Neural progenitor cell (in vitro differentiated cells): ENCODE results near the gene AHRR. TPM values are rescaled to one million over a fixed set of nuclear protein-coding genes. Genes with fewer than 3 reads are reported as not detected.
"Not testable (repeated sequence)": the region's sequence is repeated elsewhere in the genome, so short reads cannot be mapped to it uniquely, and the experiment has no call there.

Experiments used
- DNase-seq: peaks from one replicate; pipeline ENCODE4 v3.0.0-alpha.2; 2016; ENCODE audit warnings: low spot score
- H2AFZ ChIP-seq: fragments of 200-600 bp; sonication (generic); replicated peaks from 2 replicates; pipeline ENCODE4 v1.6.1; 2016; ENCODE audit warnings: antibody characterized with exemption
- H3F3A ChIP-seq: fragments of 200-600 bp; sonication (generic); 2 replicates; pipeline ENCODE4 v1.6.1; 2016; ENCODE audit warnings: antibody characterized with exemption, low read depth
- H3K27ac ChIP-seq: fragments of 200-600 bp; sonication (generic); 2 replicates; pipeline ENCODE4 v1.5.1; 2016; ENCODE audit warnings: mild to moderate bottlenecking
- H3K27me3 ChIP-seq: fragments of 200-600 bp; sonication (generic); 2 replicates; pipeline ENCODE4 v1.6.1; 2016; ENCODE audit warnings: mild to moderate bottlenecking, moderate library complexity
- H3K36me3 ChIP-seq: fragments of 200-600 bp; sonication (generic); 2 replicates; pipeline ENCODE4 v1.5.1; 2016
- H3K4me1 ChIP-seq: fragments of 200-600 bp; sonication (generic); 2 replicates; pipeline ENCODE4 v1.6.1; 2016; ENCODE audit warnings: mixed run types
- H3K4me2 ChIP-seq: fragments of 200-600 bp; sonication (generic); 2 replicates; pipeline ENCODE4 v1.6.1; 2016
- H3K4me3 ChIP-seq: fragments of 200-600 bp; sonication (generic); 2 replicates; pipeline ENCODE4 v1.5.1; 2016
- H3K79me2 ChIP-seq: fragments of 200-600 bp; sonication (generic); 2 replicates; pipeline ENCODE4 v1.6.1; 2016; ENCODE audit warnings: low read depth
- H3K9ac ChIP-seq: fragments of 200-600 bp; sonication (generic); 2 replicates; pipeline ENCODE4 v1.6.1; 2016
- H3K9me3 ChIP-seq: fragments of 200-600 bp; sonication (generic); 2 replicates; pipeline ENCODE4 v1.5.1; 2016; ENCODE audit warnings: low read depth
- H4K20me1 ChIP-seq: fragments of 200-600 bp; sonication (generic); 2 replicates; pipeline ENCODE4 v1.6.1; 2016; ENCODE audit warnings: low read depth
- H3K27ac Mint-ChIP-seq: 3 replicates; pipeline ENCODE4 v1.8.0; 2021; ENCODE audit warnings: mixed read lengths
- H3K27me3 Mint-ChIP-seq: 2 replicates; pipeline ENCODE4 v1.8.0; 2022; ENCODE audit warnings: low read depth, mild to moderate bottlenecking, inconsistent platforms, moderate library complexity, mixed read lengths; ENCODE audit not compliant: insufficient read depth
- H3K36me3 Mint-ChIP-seq: 3 replicates; pipeline ENCODE4 v1.8.0; 2021; ENCODE audit warnings: mixed read lengths
- H3K4me1 Mint-ChIP-seq: 3 replicates; pipeline ENCODE4 v1.8.0; 2021; ENCODE audit warnings: mixed read lengths
- H3K4me3 Mint-ChIP-seq: 3 replicates; pipeline ENCODE4 v1.8.0; 2021; ENCODE audit warnings: mild to moderate bottlenecking, moderate library complexity, mixed read lengths
- H3K9me3 Mint-ChIP-seq: 3 replicates; pipeline ENCODE4 v1.8.0; 2020; ENCODE audit warnings: mixed read lengths
- CTCF ChIP-seq: fragments of 200-600 bp; sonication (generic); IDR thresholded peaks from 2 replicates; pipeline ENCODE4 v1.5.1; 2017; ENCODE audit warnings: antibody characterized with exemption, mild to moderate bottlenecking
- EZH2 ChIP-seq: fragments of 200-600 bp; sonication (generic); IDR thresholded peaks from 2 replicates; pipeline ENCODE4 v1.6.1; 2017; ENCODE audit warnings: antibody characterized with exemption, mild to moderate bottlenecking, moderate library complexity
- EZH2phosphoT487 ChIP-seq: fragments of 200-600 bp; sonication (generic); IDR thresholded peaks from 2 replicates; pipeline ENCODE4 v1.6.1; 2017; ENCODE audit warnings: antibody characterized with exemption
- total RNA-seq: library from RNA; depleted of rRNA; stranded (reverse); fragments of >200 nt; gene quantifications from 2 replicates; pipeline ENCODE4 v1.2.3, GENCODE V29; 2015; ENCODE audit warnings: low replicate concordance

The AHRR gene
- total RNA-seq, 1 donor from 2014 or later, result 0.34 TPM

GRCh38 chr5:399296-400281 is 78.1 kb downstream of the AHRR start:
- Histone ChIP-seq H3K9me3 (no peaks in the 10 kb centered on the region), H3K27ac (no peak overlapping the region), H3K27me3 (peaks cover 21% of the 10 kb centered on the region), H3F3A (no peaks in the 10 kb centered on the region), H3K4me2 (peak overlapping the region; percentile 57), H3K79me2 (no peaks in the 10 kb centered on the region), H3K9ac (no peak overlapping the region), H3K4me1 (peaks cover 10% of the 10 kb centered on the region), H2AFZ (peak overlapping the region; percentile 70), H3K4me3 (no peak overlapping the region), H4K20me1 (no peaks in the 10 kb centered on the region), H3K36me3 (no peaks in the 10 kb centered on the region)
- H3K4me1 Mint-ChIP-seq, result peaks cover 19% of the 10 kb centered on the region
- H3K27ac Mint-ChIP-seq, result peak overlapping the region; percentile 96
- H3K4me3 Mint-ChIP-seq, result peak overlapping the region; percentile 74
- TF ChIP-seq EZH2phosphoT487, result no peak
- no peak for TF ChIP-seq EZH2
- no peak for TF ChIP-seq CTCF
- no peaks in the 10 kb centered on the region for H3K36me3 Mint-ChIP-seq
- DNase-seq, result peak; percentile 91
- H3K9me3 Mint-ChIP-seq, result peaks cover 3% of the 10 kb centered on the region
- H3K27me3 Mint-ChIP-seq, result peaks cover 8% of the 10 kb centered on the region

DNA sequence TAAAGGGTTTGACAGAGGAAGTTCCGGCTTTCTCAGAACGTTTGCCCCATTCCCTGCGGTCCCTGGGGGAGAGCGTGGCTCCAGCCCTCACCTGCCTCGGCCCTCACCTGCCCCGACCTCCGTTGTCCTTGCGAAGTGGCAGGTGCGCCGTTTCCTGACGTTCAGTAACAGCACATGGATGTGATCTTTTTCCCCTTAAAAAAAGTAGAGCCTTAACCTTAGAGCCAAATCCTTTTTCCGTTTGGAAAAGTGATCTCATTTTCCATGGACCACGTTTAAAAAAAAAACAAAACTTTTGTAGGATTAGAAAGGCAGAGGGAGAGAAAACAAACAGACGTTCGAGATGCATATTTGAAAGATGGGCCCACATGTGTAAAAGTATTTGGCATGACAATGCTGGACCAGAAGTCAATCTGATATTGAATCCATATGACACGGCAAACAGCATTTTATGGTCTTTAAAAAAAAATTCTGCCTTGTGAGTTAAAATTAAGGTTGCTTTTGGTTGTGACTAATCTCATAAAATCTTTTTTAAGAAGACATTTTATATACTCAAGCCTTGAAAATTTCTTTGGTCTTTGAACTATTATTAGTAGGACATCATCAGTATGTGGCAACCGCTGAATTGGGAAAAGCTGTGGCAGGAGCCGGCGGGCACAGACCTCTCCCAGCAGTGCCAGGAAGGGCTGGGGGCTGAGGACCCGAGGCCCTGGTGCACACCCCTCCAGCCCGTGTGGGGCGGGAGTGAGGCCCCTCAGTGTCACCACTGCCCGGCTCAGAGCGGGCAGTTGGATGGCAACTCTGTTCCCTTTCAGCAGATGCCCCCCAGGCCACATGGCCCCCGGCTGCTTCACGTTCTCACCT is 79.0 kb downstream of the AHRR start:
- Mint-ChIP-seq H3K36me3 (no peaks in the 10 kb centered on the region), H3K4me3 (no peak overlapping the region), H3K27me3 (peaks cover 8% of the 10 kb centered on the region), H3K4me1 (peaks cover 18% of the 10 kb centered on the region), H3K9me3 (peaks cover 3% of the 10 kb centered on the region), H3K27ac (peak overlapping the region; percentile 96)
- Histone ChIP-seq H3K27ac (no peak overlapping the region), H3K36me3 (no peaks in the 10 kb centered on the region), H3K27me3 (peaks cover 21% of the 10 kb centered on the region), H2AFZ (peak overlapping the region; percentile 70), H3F3A (no peaks in the 10 kb centered on the region), H4K20me1 (no peaks in the 10 kb centered on the region), H3K79me2 (no peaks in the 10 kb centered on the region), H3K9ac (no peak overlapping the region), H3K4me2 (peak overlapping the region; percentile 57), H3K9me3 (no peaks in the 10 kb centered on the region), H3K4me3 (no peak overlapping the region), H3K4me1 (peaks cover 10% of the 10 kb centered on the region)
- DNase-seq, result no peak
- no peak for TF ChIP-seq CTCF
- no peak for TF ChIP-seq EZH2
- no peak for TF ChIP-seq EZH2phosphoT487

DNA sequence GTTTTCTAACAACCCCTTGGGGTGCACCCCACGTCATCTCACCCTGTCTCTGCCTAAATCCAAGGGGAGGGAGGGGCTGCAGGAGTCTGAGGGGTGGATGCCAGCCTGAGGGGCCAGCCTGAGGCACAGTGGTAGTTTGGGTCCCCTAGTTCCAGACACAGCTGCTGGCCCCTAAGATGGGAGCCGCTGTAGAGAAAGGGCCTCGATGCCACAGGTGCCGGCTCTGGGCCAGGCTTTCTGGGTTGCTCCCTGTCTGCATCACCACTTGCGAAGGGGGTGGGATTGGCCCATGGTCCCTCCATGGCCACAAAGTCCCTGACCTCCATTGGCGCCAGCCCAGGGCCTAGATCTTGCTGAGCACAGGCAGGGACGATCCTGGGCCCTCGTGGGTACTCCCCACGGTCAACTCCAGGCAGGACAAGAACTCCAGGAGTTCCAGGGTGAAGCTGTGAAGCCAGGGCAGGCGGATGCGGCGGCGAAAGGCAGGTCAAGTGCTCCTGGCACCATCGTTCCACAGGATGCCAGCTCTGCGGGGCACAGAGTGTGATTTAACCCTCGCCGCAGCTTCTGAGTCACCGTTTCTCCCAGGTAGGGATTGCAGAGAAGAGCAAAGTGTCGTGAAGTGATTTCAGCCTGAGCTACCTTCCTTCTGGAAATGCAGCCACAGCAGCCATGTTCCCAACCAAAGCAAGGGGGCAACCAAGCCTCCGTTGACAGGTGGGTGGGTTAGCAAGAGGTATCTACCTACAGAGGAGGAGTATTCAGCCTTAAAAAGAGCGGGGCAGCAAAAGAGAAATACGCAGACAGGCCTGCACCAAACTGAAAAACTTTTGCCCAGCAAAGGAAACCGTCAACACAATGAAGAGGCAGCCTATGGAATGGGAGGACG is 79.9 kb downstream of the AHRR start:
- Histone ChIP-seq H3K4me3 (no peak overlapping the region), H3K79me2 (no peaks in the 10 kb centered on the region), H3F3A (no peaks in the 10 kb centered on the region), H3K27ac (no peak overlapping the region), H3K9ac (no peak overlapping the region), H3K4me1 (peaks cover 10% of the 10 kb centered on the region), H3K27me3 (peaks cover 21% of the 10 kb centered on the region), H3K9me3 (no peaks in the 10 kb centered on the region), H3K4me2 (no peak overlapping the region), H3K36me3 (no peaks in the 10 kb centered on the region), H4K20me1 (no peaks in the 10 kb centered on the region), H2AFZ (no peak overlapping the region)
- no peak for DNase-seq
- Mint-ChIP-seq H3K4me3 (no peak overlapping the region), H3K27me3 (peaks cover 5% of the 10 kb centered on the region), H3K36me3 (no peaks in the 10 kb centered on the region), H3K4me1 (peaks cover 22% of the 10 kb centered on the region), H3K27ac (peak overlapping the region; percentile 37), H3K9me3 (peaks cover 3% of the 10 kb centered on the region)
- TF ChIP-seq EZH2 (no peak), EZH2phosphoT487 (no peak)

DNA sequence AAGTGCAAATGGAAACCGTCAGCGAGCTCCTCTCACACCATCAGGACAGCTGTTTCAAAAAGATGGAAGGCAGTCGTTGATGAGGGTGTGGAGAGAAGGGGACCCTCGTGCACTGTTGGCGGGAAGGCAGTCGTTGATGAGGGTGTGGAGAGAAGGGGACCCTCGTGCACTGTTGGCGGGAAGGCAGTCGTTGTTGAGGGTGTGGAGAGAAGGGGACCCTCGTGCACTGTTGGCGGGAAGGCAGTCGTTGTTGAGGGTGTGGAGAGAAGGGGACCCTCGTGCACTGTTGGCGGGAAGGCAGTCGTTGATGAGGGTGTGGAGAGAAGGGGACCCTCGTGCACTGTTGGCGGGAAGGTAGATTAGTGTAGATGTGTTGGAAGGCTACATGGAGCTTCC is 80.7 kb downstream of the AHRR start:
- Mint-ChIP-seq H3K27ac (peak overlapping the region; percentile 37), H3K4me1 (peaks cover 23% of the 10 kb centered on the region)
- H3K9ac ChIP-seq, H3K9me3 Mint-ChIP-seq, H3K27ac ChIP-seq, H4K20me1 ChIP-seq, H2AFZ ChIP-seq, H3K9me3 ChIP-seq, DNase-seq, H3K4me3 ChIP-seq, H3K4me3 Mint-ChIP-seq, H3K79me2 ChIP-seq, H3F3A ChIP-seq, H3K36me3 Mint-ChIP-seq, H3K27me3 Mint-ChIP-seq, H3K36me3 ChIP-seq, H3K4me2 ChIP-seq: not testable (repeated sequence)
- H3K27me3 ChIP-seq, result peaks cover 21% of the 10 kb centered on the region
- H3K4me1 ChIP-seq, result peaks cover 10% of the 10 kb centered on the region
